Erythroblast (primary cell): ENCODE measurements around the gene TMEM143.

Experiments
- DNase-seq, 2 experiments: peaks; one replicate each; lab custom pipeline; 2025; lab: John Stamatoyannopoulos, UW
- GATA1 ChIP-seq: IDR thresholded peaks from 2 replicates; pipeline ENCODE4 v1.6.1; 2011; ENCODE audit warnings: low read depth, mild to moderate bottlenecking, control low read depth, low read length, moderate library complexity
- POLR2A ChIP-seq: IDR thresholded peaks from 2 replicates; pipeline ENCODE4 v1.6.1; 2011; ENCODE audit warnings: mild to moderate bottlenecking, low read length

TMEM143 gene

DNA sequence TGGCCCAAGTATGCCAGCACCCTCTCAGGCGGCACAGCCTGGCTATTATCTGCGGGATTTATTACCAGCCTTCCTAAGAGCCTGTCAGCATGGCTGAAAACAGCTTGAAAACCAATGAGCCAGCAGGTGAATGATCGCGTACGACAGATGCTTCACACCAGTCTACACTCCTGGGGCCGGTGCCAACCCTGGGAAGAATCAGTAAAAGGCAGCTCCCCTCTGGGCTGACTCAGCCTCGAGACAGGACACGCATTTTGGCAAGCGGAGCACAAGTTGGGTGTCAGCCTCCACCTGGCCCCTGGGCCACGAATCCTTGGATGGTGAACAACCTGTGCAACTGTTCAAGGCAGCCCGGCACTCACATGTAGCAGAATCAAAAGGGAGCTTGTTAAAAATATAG is 22.7 kb downstream of the TMEM143 start:
- no peak for DNase-seq
- TF ChIP-seq GATA1 (no peak), POLR2A (no peak)

DNA sequence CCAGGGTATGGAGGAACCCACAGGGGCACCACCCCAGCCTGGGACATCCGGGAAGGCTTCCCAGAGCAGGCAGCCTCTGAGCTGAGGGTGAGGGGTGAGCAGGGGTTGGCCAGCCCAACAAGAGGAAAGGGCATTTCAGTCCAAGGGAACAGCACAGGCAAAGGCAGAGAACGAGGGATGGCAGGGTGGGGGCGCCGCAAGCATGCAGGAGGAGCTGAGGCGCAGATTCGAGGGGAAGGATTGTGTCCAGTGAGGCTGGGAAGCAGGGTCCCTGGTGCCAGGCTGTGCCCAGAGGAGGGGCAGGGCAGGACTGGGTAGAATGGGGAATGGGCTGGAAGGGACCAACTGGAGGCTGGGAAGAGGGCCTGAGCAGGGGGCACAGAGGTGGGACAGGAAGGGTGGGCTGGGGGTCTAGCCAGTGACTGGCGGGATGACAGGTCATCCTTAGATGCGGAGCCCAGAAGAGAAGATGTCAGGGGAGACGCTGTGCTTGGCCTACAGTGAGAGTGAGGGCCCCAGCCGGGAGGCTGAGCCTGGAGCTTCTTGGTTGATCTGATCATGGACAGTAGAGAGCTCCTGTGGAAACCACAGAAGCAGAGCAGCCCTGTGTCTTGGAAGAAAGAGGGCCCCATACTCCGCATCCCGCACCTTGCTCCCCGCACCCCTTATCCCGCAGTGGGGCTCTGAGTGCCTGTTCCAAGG is 24.8 kb downstream of the TMEM143 start:
- no peak for TF ChIP-seq GATA1
- no peak for TF ChIP-seq POLR2A
- no peak for DNase-seq

DNA sequence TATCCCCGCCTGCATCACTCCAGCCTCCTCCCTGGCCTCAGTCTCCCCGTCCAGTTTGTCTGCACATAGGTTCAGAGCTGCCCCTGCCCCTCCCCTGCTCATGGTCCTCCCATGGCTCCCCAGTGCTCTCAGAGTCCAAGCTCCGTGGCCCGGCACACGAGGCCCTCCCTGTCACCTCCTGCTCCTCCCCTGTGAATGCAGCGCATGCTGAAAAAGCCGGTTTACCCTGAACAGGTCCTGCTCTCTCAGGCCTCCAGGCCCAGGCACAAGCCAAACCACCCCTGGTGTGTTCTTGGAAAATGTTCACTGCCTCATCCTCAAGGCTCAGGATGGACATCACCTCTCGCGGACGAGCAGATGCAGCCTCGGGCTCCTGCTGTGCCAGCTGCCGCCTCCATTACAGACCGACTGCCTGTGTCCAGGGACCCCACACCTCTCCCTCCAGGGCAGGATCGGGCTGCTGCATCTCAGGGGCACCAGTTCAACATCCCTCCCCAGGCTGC is 25.4 kb downstream of the TMEM143 start:
- DNase-seq = no peak
- TF ChIP-seq GATA1 (no peak), POLR2A (no peak)

DNA sequence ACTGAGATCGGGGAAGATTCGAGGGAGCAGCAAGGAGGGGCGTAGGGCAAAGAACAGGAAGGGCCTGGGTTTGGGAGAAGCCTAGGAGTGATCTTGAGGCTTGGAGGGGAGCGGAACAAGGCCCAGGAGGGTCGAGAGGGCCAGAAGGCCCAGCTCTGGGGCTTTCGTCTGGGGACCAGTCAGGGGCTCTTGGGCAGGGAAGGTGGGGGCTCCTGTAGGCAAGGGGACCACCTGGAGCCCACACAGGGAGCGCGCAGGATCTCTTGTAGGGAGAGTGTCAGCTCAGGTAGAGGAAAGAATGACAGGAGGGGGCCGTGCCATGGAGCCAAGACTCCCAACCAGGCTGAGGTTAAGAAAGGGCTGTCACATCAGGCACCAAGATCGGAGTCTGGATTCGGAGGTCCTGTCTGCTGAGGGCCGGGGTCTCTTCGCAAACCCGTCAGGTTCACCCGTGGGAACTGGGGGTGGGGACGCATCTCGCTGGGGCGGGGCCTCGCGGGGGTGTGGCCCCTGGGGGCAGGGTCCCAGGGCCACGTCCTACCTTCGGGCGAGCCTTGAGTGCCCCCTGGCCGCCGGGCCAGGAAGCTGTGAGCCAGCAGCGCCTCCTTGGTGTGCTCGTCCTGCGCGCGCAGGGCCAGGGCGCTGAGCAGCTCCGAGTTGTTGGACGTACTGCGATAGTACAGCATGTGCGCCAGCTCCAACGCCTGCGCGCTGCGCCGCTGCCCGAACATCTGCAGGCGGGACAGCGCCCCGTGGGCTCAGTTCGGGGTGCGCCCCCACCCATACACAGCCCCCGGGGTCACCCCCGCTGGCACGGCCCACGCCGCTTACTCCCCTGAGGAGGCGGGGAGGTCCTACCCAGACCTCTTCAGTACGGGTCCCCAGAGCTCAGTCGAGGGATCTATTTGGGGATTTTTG is 30.0 kb downstream of the TMEM143 start:
- DNase-seq = peak; percentile 97
- TF ChIP-seq POLR2A (no peak), GATA1 (no peak)

DNA sequence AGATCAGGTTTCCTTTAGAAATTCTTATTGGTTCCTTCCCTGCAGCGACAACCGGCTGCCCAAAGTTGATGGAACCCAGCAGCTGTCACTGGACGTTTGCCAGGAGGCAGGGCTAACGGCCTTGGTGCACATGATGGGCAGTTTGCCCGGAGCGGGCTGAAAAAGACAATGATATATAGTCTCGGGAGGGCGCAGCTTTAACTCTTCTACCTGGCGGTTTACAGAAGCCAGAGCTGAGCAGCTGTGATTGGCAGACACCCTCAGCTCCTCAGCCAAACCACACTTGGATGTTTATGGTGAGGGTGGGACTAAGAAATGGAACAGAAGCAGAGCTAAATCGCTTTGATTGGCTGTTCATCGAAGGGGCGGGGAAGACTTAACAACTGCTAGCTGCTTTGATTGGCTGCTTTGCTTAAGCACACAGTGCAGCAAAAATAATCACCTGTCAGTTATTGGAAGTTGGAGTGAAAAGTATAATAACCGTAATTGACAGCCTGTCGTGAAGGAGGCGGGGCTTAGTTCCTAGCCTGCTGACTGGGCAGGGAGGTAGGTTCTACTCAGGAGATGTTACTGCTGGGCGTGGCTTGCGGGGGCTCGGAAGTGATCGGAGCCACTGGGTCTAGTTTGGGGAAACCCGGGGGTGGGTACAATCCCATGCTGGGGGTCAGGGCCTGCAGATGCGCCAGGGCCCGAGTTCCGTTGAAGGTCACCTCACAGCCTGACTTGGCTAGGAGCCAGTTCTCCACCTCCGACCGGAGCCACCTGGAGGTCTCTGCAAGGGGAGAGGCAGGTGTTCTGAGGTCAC is 30.9 kb downstream of the TMEM143 start:
- TF ChIP-seq POLR2A = peak; percentile 87
- no peak for TF ChIP-seq GATA1

DNA sequence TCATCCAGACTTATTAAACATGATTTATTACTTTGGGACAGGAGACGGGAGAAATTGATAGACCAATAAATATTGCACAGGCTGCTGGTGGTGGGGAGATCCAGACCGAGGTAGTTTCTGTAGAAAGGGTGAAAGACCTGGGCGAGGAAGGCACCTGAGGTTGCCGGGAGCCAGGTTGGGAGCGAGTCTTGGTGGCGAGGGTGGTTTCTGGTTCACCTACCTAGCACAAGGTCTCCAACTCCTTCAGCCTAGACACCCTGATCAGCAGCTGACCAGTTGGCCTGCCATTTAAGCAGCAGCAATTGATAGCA is 31.4 kb downstream of the TMEM143 start:
- TF ChIP-seq POLR2A (no peak), GATA1 (no peak)
- no peak for DNase-seq

More for the DNA sequence above, 30.9 kb downstream of the TMEM143 start:
- DNase-seq = peak; percentile 96 to 99

DNA sequence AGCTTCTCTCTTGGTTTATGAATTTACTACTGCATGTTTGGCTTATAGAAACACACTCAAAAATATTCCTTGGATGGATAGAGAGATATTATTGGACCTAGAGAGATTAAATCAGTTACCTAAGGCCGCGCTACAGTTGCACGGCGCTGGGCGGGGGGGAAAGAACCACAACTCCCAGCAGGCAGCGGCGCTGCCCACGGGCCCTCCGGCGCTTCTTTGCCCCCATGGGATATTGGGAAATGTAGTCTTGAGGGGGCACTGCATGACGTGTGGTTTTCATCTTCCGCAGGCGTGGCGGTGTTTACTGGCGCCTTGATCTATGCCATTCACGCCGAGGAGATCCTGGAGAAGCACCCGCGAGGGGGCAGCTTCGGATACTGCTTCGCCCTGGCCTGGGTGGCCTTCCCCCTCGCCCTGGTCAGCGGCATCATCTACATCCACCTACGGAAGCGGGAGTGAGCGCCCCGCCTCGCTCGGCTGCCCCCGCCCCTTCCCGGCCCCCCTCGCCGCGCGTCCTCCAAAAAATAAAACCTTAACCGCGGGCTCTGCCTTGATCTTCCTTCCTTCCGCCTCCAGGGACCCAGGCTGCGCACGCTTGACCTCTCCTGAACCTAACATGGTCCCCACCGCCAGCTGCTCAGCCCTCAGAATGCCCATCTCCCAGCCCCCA is 33.6 kb downstream of the TMEM143 start:
- TF ChIP-seq POLR2A = peak; percentile 59
- TF ChIP-seq GATA1 = no peak
- peak; percentile 94 for DNase-seq

DNA sequence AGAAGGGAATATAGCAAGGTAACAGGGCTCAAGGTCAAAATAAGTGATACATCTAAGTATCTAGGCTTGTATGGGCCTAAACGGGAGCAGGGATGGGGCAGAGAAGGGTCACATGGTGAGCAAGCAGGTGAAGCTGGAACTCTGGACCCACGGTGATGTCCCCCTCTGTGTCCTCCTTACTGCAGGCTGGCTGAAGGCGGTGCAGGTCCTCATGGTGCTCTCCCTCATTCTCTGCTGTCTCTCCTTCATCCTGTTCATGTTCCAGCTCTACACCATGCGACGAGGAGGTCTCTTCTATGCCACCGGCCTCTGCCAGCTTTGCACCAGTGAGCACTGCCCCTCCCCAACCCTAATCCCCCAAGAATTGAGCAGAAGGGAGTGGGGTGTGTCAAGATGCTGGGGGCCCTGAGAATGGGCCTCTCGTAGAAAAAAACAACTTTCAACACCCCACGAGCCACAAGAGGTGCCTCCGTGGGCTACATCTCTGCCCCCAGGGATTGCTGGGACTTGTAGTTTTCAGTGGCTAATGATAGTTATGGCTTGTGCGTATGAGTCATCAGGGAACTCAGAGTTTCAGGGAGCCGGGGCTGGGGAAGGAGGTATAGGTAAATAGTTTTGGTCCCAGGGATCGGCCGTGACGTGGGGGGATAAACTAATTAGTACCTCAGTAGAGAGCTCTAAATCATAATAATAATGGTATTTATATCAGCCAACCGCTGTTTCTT is 34.4 kb downstream of the TMEM143 start:
- TF ChIP-seq GATA1 (no peak), POLR2A (no peak)
- peak in 1 of 2 experiments; percentile 66 for DNase-seq

DNA sequence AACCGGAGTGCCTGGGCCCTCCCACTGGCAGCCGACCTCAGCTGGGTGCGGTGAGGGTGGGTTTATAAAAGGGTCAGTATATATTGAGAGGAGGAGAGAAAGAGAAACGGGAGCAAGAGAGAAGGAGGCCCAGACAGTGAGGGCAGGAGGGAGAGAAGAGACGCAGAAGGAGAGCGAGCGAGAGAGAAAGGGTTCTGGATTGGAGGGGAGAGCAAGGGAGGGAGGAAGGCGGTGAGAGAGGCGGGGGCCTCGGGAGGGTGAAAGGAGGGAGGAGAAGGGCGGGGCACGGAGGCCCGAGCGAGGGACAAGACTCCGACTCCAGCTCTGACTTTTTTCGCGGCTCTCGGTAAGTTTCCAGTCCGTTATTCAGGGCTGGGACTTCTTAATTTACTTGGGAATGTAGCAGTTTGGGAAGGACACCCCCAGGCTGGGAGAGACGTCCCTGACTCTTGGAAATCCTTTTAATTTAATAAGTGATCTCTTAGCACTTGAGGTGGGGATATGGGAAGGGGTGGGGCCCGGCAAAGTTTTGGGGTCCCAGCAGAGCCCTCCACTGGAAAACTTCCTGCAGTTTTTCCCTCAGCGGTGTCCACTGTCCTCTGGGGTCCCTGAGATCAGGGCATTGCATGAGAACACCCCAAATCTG is 38.4 kb downstream of the TMEM143 start, which contains the start of gene EMP3:
Gene EMP3 (plus strand): TSS at position 288 of the 646 bp plus-strand sequence. CDS start 1,293 bp downstream, outside the sequence.
- DNase-seq = peak; percentile 89 to 91
- TF ChIP-seq POLR2A (peak; percentile 88), GATA1 (no peak)

DNA sequence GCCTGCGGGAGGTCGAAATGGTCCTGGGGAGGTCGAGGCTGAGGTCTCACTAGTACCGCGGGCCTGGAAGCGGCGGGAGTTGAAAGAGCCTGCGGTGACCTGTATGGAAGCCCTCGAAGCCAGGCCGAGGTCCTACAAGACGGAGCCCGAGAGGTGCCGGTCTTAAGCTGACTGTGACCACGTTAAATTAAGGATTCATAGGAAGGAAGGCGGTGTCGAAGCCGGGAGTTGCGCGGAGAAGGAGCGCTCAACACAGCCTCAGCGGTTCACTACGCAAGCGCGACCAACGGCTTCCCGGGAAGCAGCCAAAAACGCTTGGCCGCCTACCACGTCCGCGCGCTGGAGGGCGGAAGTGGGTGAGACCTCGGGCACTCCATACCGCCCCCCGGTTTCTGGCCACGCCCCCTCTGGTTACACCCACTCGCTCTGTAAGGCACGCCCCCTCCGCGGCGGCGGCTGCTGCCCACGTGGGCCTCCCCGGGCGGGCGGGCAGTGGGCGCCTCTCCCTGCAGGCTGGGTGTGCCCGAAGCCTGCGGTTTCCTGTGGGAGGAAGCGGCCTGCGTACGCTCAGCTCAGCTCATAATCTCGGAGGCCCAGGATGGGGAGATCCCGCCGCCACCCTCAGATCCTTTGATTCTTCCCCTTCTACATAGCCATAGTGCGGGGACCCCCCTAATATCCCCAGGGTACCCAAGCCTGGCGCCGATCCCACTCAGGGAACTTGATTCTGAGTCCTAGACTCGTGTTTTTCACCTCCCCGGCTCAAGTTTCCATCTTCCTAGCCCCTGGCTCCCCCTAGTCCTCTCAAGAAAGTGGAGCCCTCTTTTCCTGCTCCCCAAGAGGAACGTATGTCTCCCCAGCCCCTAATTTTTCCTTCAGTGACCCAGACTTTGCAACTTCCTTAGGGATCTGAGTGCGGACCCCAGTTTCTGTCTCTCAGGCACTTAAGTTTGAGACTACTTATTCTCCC is 41.8 kb downstream of the TMEM143 start:
- TF ChIP-seq POLR2A = peak; percentile 97
- no peak for TF ChIP-seq GATA1
- DNase-seq = peak; percentile 99 to 100

DNA sequence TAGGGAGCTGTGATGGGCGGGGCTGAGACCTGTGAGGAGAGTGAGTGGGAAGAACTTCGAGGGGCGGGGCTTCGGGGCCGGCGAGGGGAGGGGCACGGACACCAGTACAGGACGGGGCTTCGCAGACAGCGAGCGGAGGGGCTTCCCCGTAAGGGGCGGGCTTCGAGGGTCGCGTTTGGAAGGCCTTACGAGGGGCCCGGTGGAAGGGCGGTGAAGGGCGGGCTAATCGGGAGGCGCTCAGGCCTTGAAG is 42.4 kb downstream of the TMEM143 start:
- peak; percentile 97 for DNase-seq
- TF ChIP-seq POLR2A = no peak
- TF ChIP-seq GATA1 = no peak
